Endodermal cell (in vitro differentiated cells): ENCODE measurements around the gene NUP58. TPM values are rescaled to one million over a fixed set of nuclear protein-coding genes. Genes with fewer than 3 reads are reported as not detected.

Source experiments
- DNase-seq: peaks from one replicate; pipeline ENCODE4 v3.0.0-alpha.2; 2017
- H3K27ac ChIP-seq: 2 replicates; pipeline ENCODE4 v1.5.1; 2013; ENCODE audit warnings: mild to moderate bottlenecking, low read depth, low read length, moderate library complexity
- H3K27me3 ChIP-seq: 2 replicates; pipeline ENCODE4 v1.6.1; 2013; ENCODE audit warnings: mild to moderate bottlenecking, low read length, moderate library complexity; ENCODE audit not compliant: insufficient read depth, control insufficient read depth, poor library complexity, severe bottlenecking
- H3K36me3 ChIP-seq: 2 replicates; pipeline ENCODE4 v1.7.0; 2013; ENCODE audit warnings: mild to moderate bottlenecking, low read length, moderate library complexity; ENCODE audit not compliant: control insufficient read depth, insufficient read depth
- H3K4me1 ChIP-seq: one replicate; pipeline ENCODE4 v1.7.0; 2013; ENCODE audit warnings: low read length; ENCODE audit not compliant: control insufficient read depth, insufficient read depth
- H3K4me3 ChIP-seq: 2 replicates; pipeline ENCODE4 v1.5.1; 2013; ENCODE audit warnings: mild to moderate bottlenecking, low read length, moderate library complexity
- H3K9ac ChIP-seq: 2 replicates; pipeline ENCODE4 v1.6.1; 2013; ENCODE audit warnings: mild to moderate bottlenecking, low read length, moderate library complexity; ENCODE audit not compliant: poor library complexity, severe bottlenecking; ENCODE audit errors: extremely low read depth
- H3K9me3 ChIP-seq: 2 replicates; pipeline ENCODE4 v1.6.1; 2013; ENCODE audit warnings: mild to moderate bottlenecking, low read length, moderate library complexity; ENCODE audit not compliant: control insufficient read depth
- H3K27ac Mint-ChIP-seq: 2 replicates; pipeline ENCODE4 v1.8.0; 2020; ENCODE audit warnings: mixed read lengths
- H3K27me3 Mint-ChIP-seq: 2 replicates; pipeline ENCODE4 v1.8.0; 2021; ENCODE audit warnings: mild to moderate bottlenecking, mixed read lengths; ENCODE audit not compliant: insufficient read depth
- H3K36me3 Mint-ChIP-seq: 2 replicates; pipeline ENCODE4 v1.8.0; 2020; ENCODE audit warnings: low read depth, mixed read lengths
- H3K4me1 Mint-ChIP-seq: 2 replicates; pipeline ENCODE4 v1.8.0; 2020; ENCODE audit warnings: mixed read lengths
- H3K4me3 Mint-ChIP-seq: 2 replicates; pipeline ENCODE4 v1.8.0; 2020; ENCODE audit warnings: mild to moderate bottlenecking, moderate library complexity, mixed read lengths
- H3K9me3 Mint-ChIP-seq: 2 replicates; pipeline ENCODE4 v1.8.0; 2020; ENCODE audit warnings: mild to moderate bottlenecking, mixed read lengths
- WGBS, 2 experiments: methylation state at CpG; one replicate each; pipeline versions ENCODE4 v1.1.5 to v1.1.7; 2013; ENCODE audit warnings: missing lambda C conversion rate in 2 of 2, mixed read lengths in 1 of 2; ENCODE audit not compliant: insufficient coverage in 1 of 2, insufficient read length in 1 of 2; 5-methylcytosine and 5-hydroxymethylcytosine counted together
- total RNA-seq, 2 donors: library from RNA; stranded (reverse); fragmentation: NEBNext Ultra II Directional in 1 of 2; extraction: Animal tissue kit (Norgen Biotek cat#: 25700) in 1 of 2; gene quantifications; 2 replicates in 1 of 2; 3 replicates in 1 of 2; pipeline ENCODE4 v1.2.1, GENCODE V29; 2021
- TF ChIP-seq, protein P1 (sequence below): fragments of 200-600 bp; sonication (generic); conservative IDR thresholded peaks from 2 replicates; pipeline ENCODE4 v1.5.0; 2021; ENCODE audit warnings: antibody characterized with exemption, mild to moderate bottlenecking

Gene NUP58
- total RNA-seq, 2 donors from 2014 or later = 49.7 to 66.4 TPM

DNA sequence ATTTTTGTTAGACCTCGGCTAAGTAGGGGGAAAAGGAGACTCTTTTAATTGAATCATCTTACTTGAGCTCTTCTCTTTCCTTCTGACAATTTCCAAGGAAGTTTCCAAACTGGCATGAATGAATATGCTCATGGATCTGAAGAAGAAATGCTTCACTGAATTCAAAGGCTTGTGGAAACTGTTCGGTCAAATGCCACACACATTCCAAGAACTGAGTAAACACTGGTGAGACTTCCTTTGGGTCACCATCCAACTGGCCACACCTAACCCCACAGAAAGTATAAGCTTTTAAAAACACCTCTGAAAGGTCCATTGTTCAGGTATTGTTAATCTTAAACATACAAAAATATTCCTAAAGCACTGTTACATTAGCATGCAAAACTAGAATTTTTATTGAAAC lies 47.7 kb upstream of the NUP58 start:
- WGBS, 2 experiments = 81 to 86% methylated on average over 1 to 2 of the region's 2 CpGs
- Histone ChIP-seq H3K36me3 (peaks cover 42% of the 10 kb centered on the region), H3K27ac (no peak overlapping the region), H3K9me3 (no peaks in the 10 kb centered on the region), H3K4me3 (no peak overlapping the region), H3K4me1 (no peaks in the 10 kb centered on the region), H3K27me3 (no peaks in the 10 kb centered on the region), H3K9ac (no peak overlapping the region)
- TF ChIP-seq, protein P1, sequence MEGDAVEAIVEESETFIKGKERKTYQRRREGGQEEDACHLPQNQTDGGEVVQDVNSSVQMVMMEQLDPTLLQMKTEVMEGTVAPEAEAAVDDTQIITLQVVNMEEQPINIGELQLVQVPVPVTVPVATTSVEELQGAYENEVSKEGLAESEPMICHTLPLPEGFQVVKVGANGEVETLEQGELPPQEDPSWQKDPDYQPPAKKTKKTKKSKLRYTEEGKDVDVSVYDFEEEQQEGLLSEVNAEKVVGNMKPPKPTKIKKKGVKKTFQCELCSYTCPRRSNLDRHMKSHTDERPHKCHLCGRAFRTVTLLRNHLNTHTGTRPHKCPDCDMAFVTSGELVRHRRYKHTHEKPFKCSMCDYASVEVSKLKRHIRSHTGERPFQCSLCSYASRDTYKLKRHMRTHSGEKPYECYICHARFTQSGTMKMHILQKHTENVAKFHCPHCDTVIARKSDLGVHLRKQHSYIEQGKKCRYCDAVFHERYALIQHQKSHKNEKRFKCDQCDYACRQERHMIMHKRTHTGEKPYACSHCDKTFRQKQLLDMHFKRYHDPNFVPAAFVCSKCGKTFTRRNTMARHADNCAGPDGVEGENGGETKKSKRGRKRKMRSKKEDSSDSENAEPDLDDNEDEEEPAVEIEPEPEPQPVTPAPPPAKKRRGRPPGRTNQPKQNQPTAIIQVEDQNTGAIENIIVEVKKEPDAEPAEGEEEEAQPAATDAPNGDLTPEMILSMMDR = no peak
- Mint-ChIP-seq H3K9me3 (no peaks in the 10 kb centered on the region), H3K27ac (no peak overlapping the region), H3K27me3 (no peaks in the 10 kb centered on the region), H3K36me3 (peaks cover 3% of the 10 kb centered on the region), H3K4me1 (no peaks in the 10 kb centered on the region), H3K4me3 (no peak overlapping the region)
- no peak for DNase-seq

GRCh38 chr13:25262261-25262660 lies 39.2 kb upstream of the NUP58 start:
- Mint-ChIP-seq H3K4me3 (no peak overlapping the region), H3K36me3 (peaks cover 24% of the 10 kb centered on the region), H3K9me3 (no peaks in the 10 kb centered on the region), H3K27me3 (no peaks in the 10 kb centered on the region), H3K27ac (no peak overlapping the region), H3K4me1 (no peaks in the 10 kb centered on the region)
- TF ChIP-seq, protein P1 = no peak
- no peak overlapping the region for H3K27ac ChIP-seq
- no peak overlapping the region for H3K9ac ChIP-seq
- 93 to 98% methylated on average over 2 to 4 of the region's 4 CpGs for WGBS, 2 experiments
- H3K9me3 ChIP-seq = no peaks in the 10 kb centered on the region
- H3K4me1 ChIP-seq = no peaks in the 10 kb centered on the region
- H3K4me3 ChIP-seq = no peak overlapping the region
- no peaks in the 10 kb centered on the region for H3K27me3 ChIP-seq
- peaks cover 60% of the 10 kb centered on the region for H3K36me3 ChIP-seq
- DNase-seq = no peak

DNA sequence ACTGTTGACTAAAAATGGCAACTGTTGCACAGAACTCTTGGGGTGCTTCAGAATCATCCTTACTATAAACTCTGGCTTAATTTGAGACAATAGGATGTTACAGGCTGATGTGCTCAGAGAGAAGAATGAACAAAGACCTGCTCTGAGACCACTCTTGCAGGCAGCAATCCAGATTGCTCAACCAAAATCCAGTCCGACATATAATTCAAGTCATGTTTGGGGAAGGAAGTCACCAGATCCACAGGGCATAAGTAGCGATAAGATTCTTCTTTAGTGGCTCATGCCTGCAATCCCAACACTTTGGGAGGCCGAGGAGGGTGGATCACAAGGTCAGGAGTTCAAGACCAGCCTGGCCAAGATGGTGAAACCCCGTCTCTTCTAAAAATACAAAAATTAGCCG lies 34.7 kb upstream of the NUP58 start:
- Histone ChIP-seq H3K9me3 (no peaks in the 10 kb centered on the region), H3K27me3 (no peaks in the 10 kb centered on the region), H3K4me3 (no peak overlapping the region), H3K4me1 (no peaks in the 10 kb centered on the region), H3K9ac (no peak overlapping the region), H3K36me3 (peaks cover 42% of the 10 kb centered on the region), H3K27ac (no peak overlapping the region)
- no peak for DNase-seq
- Mint-ChIP-seq H3K36me3 (peaks cover 16% of the 10 kb centered on the region), H3K27ac (no peak overlapping the region), H3K27me3 (no peaks in the 10 kb centered on the region), H3K9me3 (no peaks in the 10 kb centered on the region), H3K4me3 (no peak overlapping the region), H3K4me1 (no peaks in the 10 kb centered on the region)
- TF ChIP-seq, protein P1 = no peak
- 75 to 94% methylated on average over 3 to 5 of the region's 5 CpGs for WGBS, 2 experiments
